ENCODE measurements around the gene RNF141. TPM values are rescaled to one million over a fixed set of nuclear protein-coding genes. Genes with fewer than 3 reads are reported as not detected.

The RNF141 gene
- total and polyA plus RNA-seq, 12 donors, result 6.7 to 43.0 (median 34.2) TPM

DNA sequence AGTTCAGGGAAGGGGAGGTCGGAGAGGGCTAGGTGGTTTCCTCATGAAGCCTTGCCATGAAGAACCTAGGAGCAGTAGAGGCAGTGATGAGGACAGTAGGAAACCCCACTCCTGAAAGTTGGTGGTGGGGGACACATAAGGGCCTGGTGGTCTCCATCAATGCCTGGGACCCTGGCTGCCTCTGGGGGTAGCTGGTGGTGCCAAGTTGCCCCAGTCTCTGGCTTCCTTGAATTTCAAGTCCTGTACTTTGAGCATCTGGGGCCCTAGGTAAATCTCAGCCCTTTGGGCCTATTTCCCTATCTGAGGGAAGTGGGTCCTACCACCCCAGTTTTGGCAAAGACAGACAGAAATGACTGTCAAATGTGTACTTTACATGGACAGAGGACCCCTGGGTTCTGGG lies 57.8 kb downstream of the RNF141 start:
- Histone ChIP-seq H3K36me3 (peaks cover 0 to 85% (median 0%) of the 10 kb centered on the region in 9 donors), H3K4me1 (no peaks in the 10 kb centered on the region), H3K9me3 (no peaks in the 10 kb centered on the region), H3K27me3 (no peaks in the 10 kb centered on the region), H3K27ac (no peak overlapping the region), H3K4me3 (no peak overlapping the region)
- intact Hi-C loops (cut with DNase I), result no loop called here
- DNase-seq (no peak), ATAC-seq (no peak)
- TF ChIP-seq, protein P1, sequence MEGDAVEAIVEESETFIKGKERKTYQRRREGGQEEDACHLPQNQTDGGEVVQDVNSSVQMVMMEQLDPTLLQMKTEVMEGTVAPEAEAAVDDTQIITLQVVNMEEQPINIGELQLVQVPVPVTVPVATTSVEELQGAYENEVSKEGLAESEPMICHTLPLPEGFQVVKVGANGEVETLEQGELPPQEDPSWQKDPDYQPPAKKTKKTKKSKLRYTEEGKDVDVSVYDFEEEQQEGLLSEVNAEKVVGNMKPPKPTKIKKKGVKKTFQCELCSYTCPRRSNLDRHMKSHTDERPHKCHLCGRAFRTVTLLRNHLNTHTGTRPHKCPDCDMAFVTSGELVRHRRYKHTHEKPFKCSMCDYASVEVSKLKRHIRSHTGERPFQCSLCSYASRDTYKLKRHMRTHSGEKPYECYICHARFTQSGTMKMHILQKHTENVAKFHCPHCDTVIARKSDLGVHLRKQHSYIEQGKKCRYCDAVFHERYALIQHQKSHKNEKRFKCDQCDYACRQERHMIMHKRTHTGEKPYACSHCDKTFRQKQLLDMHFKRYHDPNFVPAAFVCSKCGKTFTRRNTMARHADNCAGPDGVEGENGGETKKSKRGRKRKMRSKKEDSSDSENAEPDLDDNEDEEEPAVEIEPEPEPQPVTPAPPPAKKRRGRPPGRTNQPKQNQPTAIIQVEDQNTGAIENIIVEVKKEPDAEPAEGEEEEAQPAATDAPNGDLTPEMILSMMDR (IDR thresholded peaks at IDR 0.05), result no peak
- WGBS, 2 donors, result 98 to 100% methylated on average over 1 of the region's 1 CpG

DNA sequence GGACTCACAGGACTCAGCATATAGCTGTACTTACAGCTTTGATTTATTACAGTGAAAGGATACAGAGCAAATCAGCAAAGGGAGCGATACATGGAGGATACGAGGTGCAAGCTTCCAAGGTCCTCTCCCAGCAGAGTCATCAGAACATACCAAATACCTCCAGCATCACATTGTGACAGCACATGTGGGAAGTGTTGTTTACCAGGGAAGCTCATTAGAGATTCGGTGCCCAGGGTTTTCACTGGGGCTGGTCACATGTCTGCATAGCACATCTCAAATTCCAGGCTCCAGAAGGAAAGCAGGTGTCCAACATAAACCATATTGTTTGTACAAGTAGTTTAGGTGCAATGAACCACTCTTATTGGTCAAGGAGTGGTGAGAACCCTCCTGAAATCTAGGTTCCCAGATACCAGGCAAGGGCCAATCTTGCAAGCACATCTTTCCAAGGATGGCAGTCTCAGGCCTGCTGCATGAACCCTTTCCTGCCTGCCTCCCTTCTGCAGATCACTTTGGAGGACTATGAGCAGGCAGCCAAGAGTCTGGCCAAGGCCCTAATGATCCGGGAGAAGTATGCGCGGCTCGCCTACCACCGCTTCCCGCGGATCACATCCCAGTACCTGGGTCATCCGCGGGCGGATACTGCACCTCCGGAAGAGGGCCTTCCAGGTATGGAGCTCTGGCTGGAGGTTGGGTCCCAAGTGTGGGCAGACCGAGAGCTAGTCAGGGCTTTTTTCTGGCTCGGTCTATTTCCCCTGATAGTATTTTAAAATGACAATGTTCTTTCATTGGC lies 59.2 kb downstream of the RNF141 start:
- intact Hi-C loops (cut with DNase I), result no loop called here
- Histone ChIP-seq H3K9me3 (no peaks in the 10 kb centered on the region), H3K4me1 (peaks cover 0 to 2% (median 0%) of the 10 kb centered on the region in 9 donors), H3K27ac (no peak overlapping the region), H3K27me3 (no peaks in the 10 kb centered on the region), H3K4me3 (no peak overlapping the region), H3K36me3 (peaks cover 0 to 74% (median 0%) of the 10 kb centered on the region in 9 donors)
- ATAC-seq, result no peak
- TF ChIP-seq, protein P1 (IDR thresholded peaks at IDR 0.05), result no peak
- 90 to 93% methylated on average over 16 of the region's 16 CpGs for WGBS, 2 donors
- DNase-seq, result no peak

DNA sequence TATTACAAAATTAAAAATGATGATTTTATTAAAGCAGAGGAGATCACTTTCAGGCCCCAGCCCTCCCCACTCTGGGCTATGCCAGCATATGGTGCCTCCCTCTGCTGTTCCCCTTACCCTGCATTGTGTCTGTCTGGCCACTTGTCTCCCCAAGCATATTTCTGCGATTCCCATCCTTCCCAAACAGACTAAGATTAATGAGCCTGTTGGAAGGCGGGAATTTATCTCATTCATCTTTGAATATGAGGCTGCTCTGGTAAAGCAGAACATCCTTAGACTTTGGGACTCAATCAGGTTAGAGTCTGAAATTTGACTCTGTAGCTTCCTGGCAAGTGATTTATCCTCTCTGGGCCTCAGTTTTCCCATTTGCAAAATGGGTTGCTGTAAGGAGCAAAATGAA lies 60.2 kb downstream of the RNF141 start:
- ATAC-seq, result no peak
- H3K4me1 ChIP-seq, result peaks cover 0 to 6% (median 0%) of the 10 kb centered on the region in 9 donors
- no peak for DNase-seq
- no peak overlapping the region for H3K27ac ChIP-seq
- TF ChIP-seq, protein P1 (IDR thresholded peaks at IDR 0.05), result no peak
- peaks cover 0 to 69% (median 0%) of the 10 kb centered on the region in 9 donors for H3K36me3 ChIP-seq
- intact Hi-C loops (cut with DNase I), result no loop called here
- no peaks in the 10 kb centered on the region for H3K27me3 ChIP-seq
- 94% methylated on average over 2 of the region's 2 CpGs for WGBS, 2 donors
- H3K9me3 ChIP-seq, result no peaks in the 10 kb centered on the region
- H3K4me3 ChIP-seq, result no peak overlapping the region

DNA sequence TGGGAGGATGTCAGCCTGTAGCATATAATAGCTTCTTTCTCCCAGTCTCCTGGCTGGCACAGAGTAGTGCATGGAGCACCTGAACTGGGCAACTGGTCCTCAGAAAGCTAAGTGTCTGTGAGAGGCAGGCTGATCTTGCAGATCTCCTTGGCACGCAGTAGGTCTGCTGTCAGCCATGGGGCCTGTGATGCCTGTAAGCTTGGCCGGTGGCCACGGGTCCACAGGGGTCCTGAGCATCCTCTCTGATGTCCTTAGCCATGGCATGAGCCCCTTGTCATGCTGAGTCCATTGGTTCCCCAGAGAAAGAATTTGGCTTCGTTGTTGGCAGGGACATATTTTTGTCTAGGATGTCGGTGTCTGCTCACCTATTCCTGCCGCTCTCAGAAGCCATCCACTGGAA lies 61.0 kb downstream of the RNF141 start:
- Histone ChIP-seq H3K4me3 (no peak overlapping the region), H3K27ac (no peak overlapping the region), H3K4me1 (peaks cover 0 to 6% (median 0%) of the 10 kb centered on the region in 9 donors), H3K27me3 (no peaks in the 10 kb centered on the region), H3K36me3 (peaks cover 0 to 68% (median 0%) of the 10 kb centered on the region in 9 donors), H3K9me3 (no peaks in the 10 kb centered on the region)
- 85 to 87% methylated on average over 6 of the region's 6 CpGs for WGBS, 2 donors
- no peak for DNase-seq
- TF ChIP-seq, protein P1 (IDR thresholded peaks at IDR 0.05), result no peak
- no peak for ATAC-seq
- intact Hi-C loops (cut with DNase I), result no loop called here
